Measurements from ENCODE around the gene EFCAB13.

GRCh38 chr17:47299239-47299910, 24.4 kb upstream of the EFCAB13 start:
- TF ChIP-seq CTCF (IDR thresholded peaks at IDR 0.05), result no peak
- no peak for TF ChIP-seq EZH2 (IDR thresholded peaks at IDR 0.05)
- TF ChIP-seq EZH2phosphoT487 (IDR thresholded peaks at IDR 0.05), result no peak

Measured in neural progenitor cell (in vitro differentiated cells).